GM20000 (cell line): ENCODE results near the gene CC2D1A.

ENCODE experiments used
- DNase-seq: peaks from one replicate; pipeline ENCODE4 v3.0.0; 2012; ENCODE audit warnings: low spot score
- TF ChIP-seq, protein P1 (sequence below): IDR thresholded peaks from 2 replicates; pipeline ENCODE4 v1.5.1; 2012; ENCODE audit warnings: mild to moderate bottlenecking, control low read depth; ENCODE audit errors: extremely low read depth, missing control alignments

Gene CC2D1A

DNA sequence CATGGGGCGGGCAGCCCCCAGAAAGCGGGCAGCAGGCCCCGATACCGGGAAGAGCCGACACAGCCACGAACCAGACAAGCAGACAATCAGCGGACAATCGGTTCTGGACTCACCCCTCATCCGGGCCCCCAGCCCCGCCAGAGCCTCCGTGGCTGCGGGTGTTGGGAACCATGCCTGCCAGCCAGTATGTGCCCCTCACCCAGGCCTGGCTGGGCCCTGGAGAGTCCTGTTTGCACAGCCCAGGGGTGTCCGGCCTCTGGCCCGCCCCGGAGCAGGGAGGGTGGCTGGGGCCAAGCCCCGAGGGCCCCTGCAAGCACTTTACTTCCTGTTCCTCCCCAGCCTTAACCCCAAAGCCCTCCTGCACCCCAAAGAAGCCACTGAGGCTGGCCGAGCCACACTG is 24.4 kb downstream of the CC2D1A start:
- no peak for DNase-seq
- TF ChIP-seq, protein P1, sequence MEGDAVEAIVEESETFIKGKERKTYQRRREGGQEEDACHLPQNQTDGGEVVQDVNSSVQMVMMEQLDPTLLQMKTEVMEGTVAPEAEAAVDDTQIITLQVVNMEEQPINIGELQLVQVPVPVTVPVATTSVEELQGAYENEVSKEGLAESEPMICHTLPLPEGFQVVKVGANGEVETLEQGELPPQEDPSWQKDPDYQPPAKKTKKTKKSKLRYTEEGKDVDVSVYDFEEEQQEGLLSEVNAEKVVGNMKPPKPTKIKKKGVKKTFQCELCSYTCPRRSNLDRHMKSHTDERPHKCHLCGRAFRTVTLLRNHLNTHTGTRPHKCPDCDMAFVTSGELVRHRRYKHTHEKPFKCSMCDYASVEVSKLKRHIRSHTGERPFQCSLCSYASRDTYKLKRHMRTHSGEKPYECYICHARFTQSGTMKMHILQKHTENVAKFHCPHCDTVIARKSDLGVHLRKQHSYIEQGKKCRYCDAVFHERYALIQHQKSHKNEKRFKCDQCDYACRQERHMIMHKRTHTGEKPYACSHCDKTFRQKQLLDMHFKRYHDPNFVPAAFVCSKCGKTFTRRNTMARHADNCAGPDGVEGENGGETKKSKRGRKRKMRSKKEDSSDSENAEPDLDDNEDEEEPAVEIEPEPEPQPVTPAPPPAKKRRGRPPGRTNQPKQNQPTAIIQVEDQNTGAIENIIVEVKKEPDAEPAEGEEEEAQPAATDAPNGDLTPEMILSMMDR, result no peak

DNA sequence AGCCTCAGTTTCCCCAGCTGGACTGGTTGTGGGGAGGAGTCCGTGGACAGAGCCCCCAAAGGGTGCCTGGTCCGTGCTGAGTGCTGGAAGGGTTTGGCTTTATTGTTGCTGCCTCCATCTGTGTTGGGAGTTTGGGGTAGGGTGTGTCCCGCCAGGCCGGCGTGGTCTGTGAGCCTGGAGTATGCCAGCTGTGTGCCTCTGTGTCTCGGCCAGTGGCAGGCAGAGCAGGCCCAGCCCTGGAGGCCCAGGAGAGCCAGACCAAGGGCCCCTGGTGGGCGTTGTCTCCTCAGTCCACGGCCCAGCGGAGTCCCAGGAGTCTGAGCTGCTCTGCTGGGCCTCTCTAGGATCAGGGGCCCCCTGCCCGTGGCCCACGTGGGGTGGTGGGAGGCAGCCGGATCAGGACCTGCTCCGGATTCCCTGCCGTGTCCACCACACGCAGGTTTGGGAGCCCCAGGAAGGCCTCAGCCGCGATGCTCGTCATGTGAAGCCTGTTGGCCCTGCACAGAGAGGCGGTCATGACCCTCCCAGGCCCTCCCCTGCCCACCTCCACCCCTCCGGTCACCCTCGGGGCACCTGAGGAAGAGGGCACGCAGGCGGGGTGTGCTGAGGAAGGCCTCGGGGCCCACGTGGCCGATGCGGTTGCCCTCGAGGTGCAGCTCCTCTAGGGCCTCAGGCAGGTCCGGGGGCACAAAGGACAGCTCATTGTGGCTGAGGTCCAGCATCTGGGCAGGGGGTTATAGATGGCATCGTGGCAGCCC is 25.6 kb downstream of the CC2D1A start:
- no peak for DNase-seq
- TF ChIP-seq, protein P1, result no peak

DNA sequence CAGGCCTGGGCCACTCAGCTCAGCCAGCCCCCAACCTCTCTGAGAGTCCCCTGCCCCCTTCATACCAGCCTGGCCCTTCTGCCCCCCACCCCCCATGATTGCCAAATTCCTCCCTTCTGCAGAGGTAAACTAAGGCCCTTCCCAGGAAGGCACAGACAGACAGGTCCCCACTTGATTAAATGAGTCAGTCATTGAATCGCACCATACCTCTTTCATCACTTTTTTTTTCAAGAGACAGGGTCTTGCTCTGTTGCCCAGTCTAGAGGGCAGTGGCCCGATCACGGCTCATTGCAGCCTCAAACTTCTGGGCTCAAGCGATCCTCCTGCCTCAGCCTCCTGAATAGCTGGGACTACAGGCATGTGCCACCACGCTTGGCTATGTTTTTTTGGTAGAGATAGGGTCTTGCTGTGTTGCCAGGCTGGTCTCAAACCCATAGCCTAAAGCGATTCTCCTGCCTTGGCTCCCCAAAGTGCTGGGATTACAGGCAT is 26.2 kb downstream of the CC2D1A start:
- no peak for DNase-seq
- TF ChIP-seq, protein P1, result no peak

DNA sequence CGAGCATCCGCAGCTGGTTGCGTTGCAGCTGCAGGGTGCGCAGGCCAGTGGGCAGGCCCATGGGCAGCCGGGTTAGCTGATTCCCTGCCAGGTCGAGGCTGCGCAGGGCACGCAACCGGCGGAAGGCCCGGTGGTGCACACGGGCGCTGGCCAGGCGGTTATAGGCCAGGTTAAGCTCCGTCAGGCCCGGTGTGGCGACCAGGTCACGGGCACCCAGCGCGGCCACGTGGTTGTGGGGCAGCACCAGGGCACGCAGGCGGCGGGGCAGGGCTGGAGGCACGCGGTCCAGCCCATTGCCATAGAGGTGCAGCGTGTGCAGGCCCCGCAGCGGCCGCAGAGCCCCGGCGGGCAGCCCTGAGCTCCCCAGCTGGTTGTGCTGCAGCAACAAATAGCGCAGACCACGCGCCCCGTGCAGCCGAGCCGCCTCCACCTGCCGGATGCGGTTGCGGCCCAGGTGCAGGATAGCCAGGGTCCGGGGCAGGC is 27.0 kb downstream of the CC2D1A start:
- no peak for DNase-seq
- TF ChIP-seq, protein P1, result no peak

DNA sequence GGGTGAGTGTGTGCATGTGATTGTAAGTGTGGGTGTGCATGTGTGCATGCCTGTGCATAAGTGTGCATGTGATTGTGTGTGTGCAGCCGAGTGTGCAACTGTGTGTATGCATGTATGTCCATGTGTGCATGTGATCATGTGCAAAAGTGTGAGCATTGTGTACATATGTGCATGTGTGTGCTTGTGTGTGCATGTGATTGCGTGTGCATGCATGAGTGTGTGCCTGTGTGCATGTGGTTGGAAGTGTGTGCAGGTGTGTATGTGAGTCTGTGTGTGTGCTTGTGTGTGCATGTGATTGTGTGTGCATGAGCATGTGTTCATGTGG is 28.7 kb downstream of the CC2D1A start:
- TF ChIP-seq, protein P1, result no peak
- no peak for DNase-seq

DNA sequence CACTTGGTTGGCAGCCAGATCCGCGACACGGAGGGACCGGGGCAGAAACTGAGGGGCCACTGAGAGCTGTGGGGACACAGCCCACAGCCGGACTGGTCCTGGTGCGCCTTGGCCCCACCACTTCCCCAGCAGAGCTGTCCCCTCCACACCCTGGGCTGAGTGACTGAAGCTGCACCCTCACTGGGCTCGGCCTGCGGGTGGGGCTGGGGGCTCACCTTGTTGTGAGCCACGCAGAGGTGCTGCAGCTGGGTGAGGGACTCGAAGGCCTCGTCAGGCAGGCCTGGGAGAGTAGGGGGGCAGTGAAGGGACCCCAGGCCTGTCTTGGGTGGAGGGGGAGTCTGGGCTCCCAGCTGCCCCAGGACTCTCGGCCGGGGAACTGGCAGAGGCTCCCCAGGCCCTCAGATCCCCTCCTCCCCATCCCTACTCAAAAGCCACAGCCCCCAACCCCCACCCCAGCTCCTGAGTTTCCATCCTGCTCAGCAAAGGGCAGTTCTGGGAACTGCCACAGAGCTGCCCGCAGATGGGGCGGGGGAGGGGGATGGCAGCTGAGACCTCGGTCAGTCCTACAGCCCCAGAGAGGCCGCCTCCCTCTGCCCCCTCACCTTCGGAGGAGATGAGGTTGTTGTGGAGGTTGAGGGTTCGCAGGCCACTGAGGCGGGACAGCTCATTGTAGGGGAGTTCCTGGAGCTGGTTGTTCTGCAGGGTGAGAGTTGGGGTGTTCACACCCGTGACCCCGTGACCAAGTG is 29.9 kb downstream of the CC2D1A start:
- no peak for DNase-seq
- TF ChIP-seq, protein P1, result no peak

DNA sequence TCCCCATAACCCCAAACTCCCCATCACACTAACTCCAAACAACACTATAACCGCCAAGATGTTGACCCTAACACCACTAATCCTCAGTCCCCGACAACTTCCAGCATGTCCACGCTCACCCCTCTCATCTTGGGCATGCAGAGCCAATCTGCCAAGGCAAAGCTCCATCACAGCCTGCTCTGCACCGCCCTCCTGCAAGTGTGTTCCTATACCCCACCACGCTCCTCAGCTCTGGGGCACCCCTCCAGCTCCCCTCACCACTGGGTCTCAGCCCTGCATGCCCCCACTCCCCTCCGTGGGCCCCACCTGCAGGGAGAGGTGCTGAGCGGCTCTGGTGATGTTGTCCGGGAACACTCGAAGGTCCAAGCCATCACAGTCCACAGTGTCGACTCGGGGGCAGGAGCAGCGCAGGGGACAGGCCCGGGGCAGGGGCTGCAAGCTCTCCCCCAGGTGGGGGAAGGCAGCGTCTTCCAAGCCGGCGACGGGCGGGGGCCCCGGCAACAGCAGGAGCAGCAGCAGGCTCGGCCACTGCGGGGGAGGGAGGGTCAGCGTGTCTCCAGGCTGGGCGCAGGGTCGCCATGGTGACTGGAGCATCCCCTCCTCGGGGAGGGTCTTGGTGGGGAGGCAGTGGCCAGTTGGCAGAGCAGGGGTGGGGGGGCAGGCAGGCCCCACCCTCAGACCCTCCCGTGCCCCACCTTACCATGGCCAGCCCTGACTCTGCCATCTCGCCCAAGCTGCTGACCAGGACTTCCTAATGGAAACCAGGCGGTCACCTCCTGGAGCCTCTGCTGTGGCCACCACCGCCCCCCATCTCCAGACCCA is 31.7 kb downstream of the CC2D1A start:
- no peak for DNase-seq
- TF ChIP-seq, protein P1, result no peak
